ENCODE results near the gene AMN. TPM values are rescaled to one million over a fixed set of nuclear protein-coding genes. Genes with fewer than 3 reads are reported as not detected.

Gene AMN
- total RNA-seq, 1 experiment from 2014 or later = 5.6 TPM

GRCh38 chr14:102973706-102974285, 51.3 kb downstream of the AMN start:
- intact Hi-C loops (cut with micrococcal nuclease; ENCODE audit: unreplicated experiment) = no loop called here
- no TSS peak for BruUV-seq (replicated peaks)
- H3K4me1 ChIP-seq (ENCODE audit: insufficient read depth, low read length, poor library complexity, severe bottlenecking) = no peaks in the 10 kb centered on the region
- TF ChIP-seq, protein P1, sequence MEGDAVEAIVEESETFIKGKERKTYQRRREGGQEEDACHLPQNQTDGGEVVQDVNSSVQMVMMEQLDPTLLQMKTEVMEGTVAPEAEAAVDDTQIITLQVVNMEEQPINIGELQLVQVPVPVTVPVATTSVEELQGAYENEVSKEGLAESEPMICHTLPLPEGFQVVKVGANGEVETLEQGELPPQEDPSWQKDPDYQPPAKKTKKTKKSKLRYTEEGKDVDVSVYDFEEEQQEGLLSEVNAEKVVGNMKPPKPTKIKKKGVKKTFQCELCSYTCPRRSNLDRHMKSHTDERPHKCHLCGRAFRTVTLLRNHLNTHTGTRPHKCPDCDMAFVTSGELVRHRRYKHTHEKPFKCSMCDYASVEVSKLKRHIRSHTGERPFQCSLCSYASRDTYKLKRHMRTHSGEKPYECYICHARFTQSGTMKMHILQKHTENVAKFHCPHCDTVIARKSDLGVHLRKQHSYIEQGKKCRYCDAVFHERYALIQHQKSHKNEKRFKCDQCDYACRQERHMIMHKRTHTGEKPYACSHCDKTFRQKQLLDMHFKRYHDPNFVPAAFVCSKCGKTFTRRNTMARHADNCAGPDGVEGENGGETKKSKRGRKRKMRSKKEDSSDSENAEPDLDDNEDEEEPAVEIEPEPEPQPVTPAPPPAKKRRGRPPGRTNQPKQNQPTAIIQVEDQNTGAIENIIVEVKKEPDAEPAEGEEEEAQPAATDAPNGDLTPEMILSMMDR (conservative IDR thresholded peaks at IDR 0.05; ENCODE audit: low read depth, low read length) = no peak
- no peaks in the 10 kb centered on the region for H3K27me3 ChIP-seq (replicated peaks; ENCODE audit: insufficient read depth, low read depth, low read length, poor library complexity)
- CTCF ChIA-PET = no interaction called here
- H3K4me3 ChIP-seq (ENCODE audit: low read depth, low read length, poor library complexity, severe bottlenecking) = no peak overlapping the region
- no peaks in the 10 kb centered on the region for H3K9me3 ChIP-seq (ENCODE audit: low read depth, low read length, poor library complexity, severe bottlenecking)
- H3K36me3 ChIP-seq (ENCODE audit: insufficient read depth, low read length, poor library complexity, severe bottlenecking) = peaks cover 68% of the 10 kb centered on the region
- DNase-seq (ENCODE audit: low spot score) = no peak
- no peak overlapping the region for H3K27ac ChIP-seq (ENCODE audit: low read depth, low read length, poor library complexity, severe bottlenecking)
- POLR2A ChIA-PET (ENCODE audit: low non-redundant PET) = no interaction called here

DNA sequence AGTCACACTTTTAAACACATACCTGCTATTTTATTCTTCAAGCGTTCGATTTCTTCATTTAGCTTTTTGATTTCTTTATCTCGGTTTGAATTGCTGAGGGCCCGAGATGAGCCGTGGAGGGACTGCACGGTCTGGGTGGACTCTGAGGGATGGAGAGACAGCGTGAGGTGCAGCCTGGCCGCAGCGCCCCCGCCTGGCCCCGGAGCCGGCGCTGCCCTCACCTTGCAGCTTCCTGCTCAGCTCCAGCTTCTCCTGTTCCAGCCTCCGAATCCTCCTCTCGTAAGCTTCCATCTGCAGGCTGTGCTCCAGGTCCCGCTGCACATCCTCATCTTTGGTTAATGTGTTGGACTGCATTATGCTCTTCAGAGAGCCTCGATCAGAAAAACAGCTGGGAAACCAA, 53.2 kb downstream of the AMN start:
- no peak overlapping the region for H3K27ac ChIP-seq (ENCODE audit: low read depth, low read length, poor library complexity, severe bottlenecking)
- ChIA-PET POLR2A (ENCODE audit: low non-redundant PET) (no interaction called here), CTCF (no interaction called here)
- no peak for TF ChIP-seq EZH2 (IDR thresholded peaks at IDR 0.05; ENCODE audit: borderline replicate concordance, low read depth, low read length, poor library complexity, severe bottlenecking)
- TF ChIP-seq, protein P1 (conservative IDR thresholded peaks at IDR 0.05; ENCODE audit: low read depth, low read length) = no peak
- no peak for DNase-seq (ENCODE audit: low spot score)
- no peaks in the 10 kb centered on the region for H3K27me3 ChIP-seq (replicated peaks; ENCODE audit: insufficient read depth, low read depth, low read length, poor library complexity)
- H3K36me3 ChIP-seq (ENCODE audit: insufficient read depth, low read length, poor library complexity, severe bottlenecking) = peaks cover 68% of the 10 kb centered on the region
- no TSS peak for BruUV-seq (replicated peaks)
- H3K4me1 ChIP-seq (ENCODE audit: insufficient read depth, low read length, poor library complexity, severe bottlenecking) = no peaks in the 10 kb centered on the region
- intact Hi-C loops (cut with micrococcal nuclease; ENCODE audit: unreplicated experiment) = no loop called here
- H3K4me3 ChIP-seq (ENCODE audit: low read depth, low read length, poor library complexity, severe bottlenecking) = no peak overlapping the region
- no peaks in the 10 kb centered on the region for H3K9me3 ChIP-seq (ENCODE audit: low read depth, low read length, poor library complexity, severe bottlenecking)

DNA sequence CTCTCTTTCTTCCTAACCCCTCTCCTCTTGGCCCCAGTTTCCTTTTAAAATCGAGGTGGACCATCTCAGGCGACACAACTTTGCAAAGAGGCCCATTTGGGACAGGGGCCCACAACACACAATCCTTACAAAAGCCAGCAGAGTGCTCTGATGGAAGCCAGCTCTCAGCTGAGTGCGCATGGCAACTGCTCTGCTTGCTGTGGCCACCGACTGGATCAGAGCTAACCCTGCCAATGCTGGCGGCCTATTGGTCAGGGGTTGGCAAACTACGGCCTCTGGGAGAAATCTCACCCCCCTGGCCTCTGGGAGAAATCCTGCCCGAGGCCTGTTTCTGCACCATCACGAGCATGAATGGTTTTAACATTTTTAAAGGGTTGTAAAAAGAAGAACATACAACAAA, 55.0 kb downstream of the AMN start:
- no peaks in the 10 kb centered on the region for H3K9me3 ChIP-seq (ENCODE audit: low read depth, low read length, poor library complexity, severe bottlenecking)
- H3K27me3 ChIP-seq (replicated peaks; ENCODE audit: insufficient read depth, low read depth, low read length, poor library complexity) = no peaks in the 10 kb centered on the region
- TF ChIP-seq, protein P1 (conservative IDR thresholded peaks at IDR 0.05; ENCODE audit: low read depth, low read length) = no peak
- TF ChIP-seq EZH2 (IDR thresholded peaks at IDR 0.05; ENCODE audit: borderline replicate concordance, low read depth, low read length, poor library complexity, severe bottlenecking) = no peak
- BruUV-seq (replicated peaks) = no TSS peak
- ChIA-PET CTCF (no interaction called here), POLR2A (ENCODE audit: low non-redundant PET) (no interaction called here)
- H3K4me3 ChIP-seq (ENCODE audit: low read depth, low read length, poor library complexity, severe bottlenecking) = no peak overlapping the region
- H3K36me3 ChIP-seq (ENCODE audit: insufficient read depth, low read length, poor library complexity, severe bottlenecking) = peaks cover 57% of the 10 kb centered on the region
- no peak overlapping the region for H3K27ac ChIP-seq (ENCODE audit: low read depth, low read length, poor library complexity, severe bottlenecking)
- H3K4me1 ChIP-seq (ENCODE audit: insufficient read depth, low read length, poor library complexity, severe bottlenecking) = no peaks in the 10 kb centered on the region
- intact Hi-C loops (cut with micrococcal nuclease; ENCODE audit: unreplicated experiment) = no loop called here
- DNase-seq (ENCODE audit: low spot score) = no peak

Measured in A673 (cell line).